OCI-LY3 (cell line): ENCODE data around the gene PTPN21.

Experiments used
- EZH2phosphoT487 ChIP-seq: fragments of 200-600 bp; shearing (Covaris generic); IDR thresholded peaks from 2 replicates; pipeline ENCODE4 v1.6.1; 2018; ENCODE audit warnings: antibody characterized with exemption, mixed run types, low read depth
- TF ChIP-seq, protein P1 (sequence below): fragments of 200-600, 300-600 bp; sonication (generic); IDR thresholded peaks from 2 replicates; pipeline ENCODE4 v1.5.1; 2014; ENCODE audit warnings: antibody characterized with exemption, low read length, low read depth

DNA sequence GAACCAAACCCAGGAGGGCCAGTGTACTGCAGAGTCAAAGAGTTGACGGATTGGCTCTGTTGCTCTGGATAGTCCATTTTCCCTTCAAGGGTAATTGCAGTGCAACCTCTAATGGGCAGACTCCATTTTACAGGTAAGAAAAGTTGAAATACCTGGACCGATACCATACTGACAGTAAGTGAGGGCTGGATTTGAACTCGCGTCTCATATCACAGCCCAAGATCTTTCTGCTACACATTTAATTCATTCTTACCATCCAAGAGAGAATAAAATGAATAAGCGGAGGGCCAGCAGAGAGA lies 7.7 kb upstream of the PTPN21 start:
- TF ChIP-seq, protein P1, sequence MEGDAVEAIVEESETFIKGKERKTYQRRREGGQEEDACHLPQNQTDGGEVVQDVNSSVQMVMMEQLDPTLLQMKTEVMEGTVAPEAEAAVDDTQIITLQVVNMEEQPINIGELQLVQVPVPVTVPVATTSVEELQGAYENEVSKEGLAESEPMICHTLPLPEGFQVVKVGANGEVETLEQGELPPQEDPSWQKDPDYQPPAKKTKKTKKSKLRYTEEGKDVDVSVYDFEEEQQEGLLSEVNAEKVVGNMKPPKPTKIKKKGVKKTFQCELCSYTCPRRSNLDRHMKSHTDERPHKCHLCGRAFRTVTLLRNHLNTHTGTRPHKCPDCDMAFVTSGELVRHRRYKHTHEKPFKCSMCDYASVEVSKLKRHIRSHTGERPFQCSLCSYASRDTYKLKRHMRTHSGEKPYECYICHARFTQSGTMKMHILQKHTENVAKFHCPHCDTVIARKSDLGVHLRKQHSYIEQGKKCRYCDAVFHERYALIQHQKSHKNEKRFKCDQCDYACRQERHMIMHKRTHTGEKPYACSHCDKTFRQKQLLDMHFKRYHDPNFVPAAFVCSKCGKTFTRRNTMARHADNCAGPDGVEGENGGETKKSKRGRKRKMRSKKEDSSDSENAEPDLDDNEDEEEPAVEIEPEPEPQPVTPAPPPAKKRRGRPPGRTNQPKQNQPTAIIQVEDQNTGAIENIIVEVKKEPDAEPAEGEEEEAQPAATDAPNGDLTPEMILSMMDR = no peak; the same call in 1 of the 2 replicates
- no peak for TF ChIP-seq EZH2phosphoT487
